Upper lobe of right lung (tissue), 1 donor: ENCODE data around the gene SH2D6. TPM values are rescaled to one million over a fixed set of nuclear protein-coding genes. Genes with fewer than 3 reads are reported as not detected.
A peak's percentile ranks its signal among the peaks of the same experiment; 100 is the strongest.

Experiments used
- ATAC-seq: fragments of 200-7000 bp; cut with Tn5 transposase; one replicate; pipeline ENCODE4 v1.9.1; 2020; ENCODE audit warnings: mild to moderate bottlenecking, moderate library complexity
- DNase-seq: peaks from one replicate; pipeline ENCODE4 v3.0.0-alpha.2; 2020
- H3K27ac ChIP-seq: fragments of 200-600 bp; one replicate; pipeline ENCODE4 v1.8.0; 2022
- H3K27me3 ChIP-seq: fragments of 200-600 bp; one replicate; pipeline ENCODE4 v1.8.0; 2022; ENCODE audit warnings: mild to moderate bottlenecking
- H3K36me3 ChIP-seq: fragments of 200-600 bp; one replicate; pipeline ENCODE4 v1.8.0; 2022
- H3K4me1 ChIP-seq: fragments of 200-600 bp; one replicate; pipeline ENCODE4 v1.8.0; 2022
- H3K4me3 ChIP-seq: fragments of 200-600 bp; one replicate; pipeline ENCODE4 v1.8.0; 2022; ENCODE audit warnings: mild to moderate bottlenecking
- H3K9me3 ChIP-seq: fragments of 200-600 bp; one replicate; pipeline ENCODE4 v1.8.0; 2022
- CTCF ChIP-seq: fragments of 200-600 bp; IDR thresholded peaks from one replicate; pipeline ENCODE4 v1.8.0; 2022; ENCODE audit warnings: antibody characterized with exemption
- intact Hi-C: fragments of 100-400 bp; cut with DNase I; formaldehyde crosslinking; loops from one replicate; pipeline ENCODE4 v1.11.0; 2022
- total RNA-seq: library from RNA; stranded (reverse); fragmentation: NEBNext Ultra II Directional; extraction: Animal tissue kit (Norgen Biotek cat#: 25700); gene quantifications from one replicate; pipeline ENCODE4 v1.2.1, GENCODE V29; 2021
- donor health status: DM: no; HTN: yes; CAD: no; lungs with severe emphysema.

Gene SH2D6
- total RNA-seq, 1 donor from 2014 or later: 1.0 TPM

DNA sequence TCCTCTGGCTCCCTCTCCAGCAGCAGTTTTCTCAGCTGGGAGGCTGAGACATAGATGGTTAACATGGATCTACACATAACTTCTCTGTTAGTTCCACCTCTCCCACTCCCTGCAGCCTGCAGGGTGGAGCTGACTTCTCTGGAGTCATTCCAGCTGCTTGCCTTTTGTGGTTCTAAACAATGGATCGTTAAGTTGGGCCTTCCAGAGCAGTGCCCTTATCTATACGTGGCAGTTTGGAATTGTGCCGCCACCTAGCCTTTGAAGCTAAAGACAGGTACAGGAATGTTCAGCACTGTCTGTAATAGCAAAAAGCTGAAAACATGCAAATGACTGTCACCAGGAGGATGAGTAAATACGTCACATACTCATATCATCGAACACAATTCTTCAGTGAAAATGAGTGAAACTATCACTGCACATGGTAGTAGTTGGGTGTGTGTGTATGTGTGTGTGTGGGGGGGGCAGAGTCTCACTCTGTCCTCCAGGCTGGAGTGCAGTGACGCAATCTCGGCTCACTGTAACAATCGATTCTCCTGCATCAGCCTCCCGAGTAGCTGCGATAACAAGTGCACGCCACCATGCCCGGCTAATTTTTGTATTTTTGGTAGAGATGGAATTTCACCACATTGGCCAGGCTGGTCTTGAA, 50.3 kb downstream of the SH2D6 start:
- H3K36me3 ChIP-seq: no peaks in the 10 kb centered on the region
- peak; percentile 41 for ATAC-seq
- no peak overlapping the region for H3K27ac ChIP-seq

DNA sequence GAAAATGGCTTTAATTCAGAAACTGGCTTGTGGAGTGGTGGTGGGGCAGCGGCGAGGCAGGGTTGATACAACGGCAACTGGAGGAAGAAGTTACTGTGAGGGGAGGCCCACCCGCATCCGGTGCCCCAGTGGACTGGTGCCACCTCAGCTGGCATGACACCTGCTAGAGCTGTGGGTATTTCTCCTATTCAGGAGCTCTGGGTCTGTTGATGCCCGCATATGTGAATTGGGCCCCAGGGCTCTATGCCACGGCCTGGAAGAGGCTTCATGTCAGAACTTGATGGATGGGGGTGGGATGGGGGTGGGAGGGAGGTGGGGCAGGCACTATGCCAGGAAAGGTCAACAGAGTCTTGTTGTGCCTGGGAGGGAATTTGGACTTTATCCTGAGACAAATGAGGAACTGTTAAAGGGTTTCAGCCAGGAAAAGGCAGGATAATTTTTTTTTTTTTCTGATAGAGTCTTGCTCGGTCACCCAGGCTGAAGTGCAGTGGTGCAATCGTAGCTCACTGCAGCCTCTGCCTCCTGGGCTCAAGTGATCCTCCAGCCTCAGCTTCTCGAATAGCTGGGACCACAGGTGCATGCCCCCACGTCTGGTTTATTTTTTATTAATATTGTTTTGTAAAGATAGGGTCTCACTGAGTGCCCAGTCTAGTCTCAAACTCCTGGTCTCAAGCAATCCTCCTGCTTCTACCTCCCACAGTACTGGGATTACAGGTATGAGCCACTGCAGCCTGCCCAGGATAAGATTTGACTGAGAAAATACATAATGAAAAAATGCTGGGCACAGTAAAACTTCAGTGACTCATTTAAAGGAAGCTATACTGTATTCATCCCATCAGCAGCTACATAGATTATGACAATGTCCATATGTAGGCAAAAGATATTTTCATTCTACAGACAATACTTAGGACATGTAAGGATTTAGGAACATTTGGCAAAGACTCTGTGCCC, 52.6 kb downstream of the SH2D6 start:
- intact Hi-C loops: no loop called here
- no peak for TF ChIP-seq CTCF
- ATAC-seq: peak; percentile 48

More for the DNA sequence above, 50.3 kb downstream of the SH2D6 start:
- Histone ChIP-seq H3K4me1 (no peaks in the 10 kb centered on the region), H3K4me3 (no peak overlapping the region), H3K27me3 (no peaks in the 10 kb centered on the region), H3K9me3 (no peaks in the 10 kb centered on the region)
- peak; percentile 39 for DNase-seq
- intact Hi-C loops: no loop called here
- no peak for TF ChIP-seq CTCF

GRCh38 chr2:85472261-85472660, 53.7 kb downstream of the SH2D6 start:
- intact Hi-C loops: no loop called here
- ATAC-seq (no peak), DNase-seq (no peak)
- Histone ChIP-seq H3K36me3 (no peaks in the 10 kb centered on the region), H3K27me3 (no peaks in the 10 kb centered on the region), H3K4me1 (no peaks in the 10 kb centered on the region), H3K27ac (no peak overlapping the region), H3K4me3 (no peak overlapping the region), H3K9me3 (no peaks in the 10 kb centered on the region)
- no peak for TF ChIP-seq CTCF

More for the DNA sequence above, 52.6 kb downstream of the SH2D6 start:
- Histone ChIP-seq H3K9me3 (no peaks in the 10 kb centered on the region), H3K27me3 (no peaks in the 10 kb centered on the region), H3K36me3 (no peaks in the 10 kb centered on the region), H3K27ac (no peak overlapping the region), H3K4me3 (no peak overlapping the region), H3K4me1 (no peaks in the 10 kb centered on the region)
- DNase-seq: peak; percentile 54

- Histone ChIP-seq H3K4me3 (no peak overlapping the region), H3K36me3 (no peaks in the 10 kb centered on the region), H3K9me3 (no peaks in the 10 kb centered on the region), H3K4me1 (no peaks in the 10 kb centered on the region), H3K27me3 (no peaks in the 10 kb centered on the region), H3K27ac (no peak overlapping the region)
- TF ChIP-seq CTCF: no peak
- intact Hi-C loops: no loop called here
- no peak for ATAC-seq
- DNase-seq: no peak
Observed at GRCh38 chr2:85475799-85476490, 57.4 kb downstream of the SH2D6 start.

- Histone ChIP-seq H3K27ac (no peak overlapping the region), H3K4me3 (no peak overlapping the region), H3K27me3 (no peaks in the 10 kb centered on the region), H3K4me1 (no peaks in the 10 kb centered on the region), H3K36me3 (no peaks in the 10 kb centered on the region), H3K9me3 (no peaks in the 10 kb centered on the region)
- no peak for TF ChIP-seq CTCF
- intact Hi-C loops: no loop called here
- ATAC-seq: no peak
- no peak for DNase-seq
Observed at GRCh38 chr2:85476624-85477023, 58.1 kb downstream of the SH2D6 start.
